GM18868 (cell line): ENCODE measurements around the gene ADAMTS9.
A peak's percentile ranks its signal among the peaks of the same experiment; 100 is the strongest.

Source experiments
- ATAC-seq: cut with Tn5 transposase; IDR thresholded peaks from one replicate; pipeline ENCODE4 v1.9.1; 2021; ENCODE audit warnings: mild to moderate bottlenecking, moderate library complexity; ENCODE audit not compliant: unreplicated experiment

The ADAMTS9 gene

DNA sequence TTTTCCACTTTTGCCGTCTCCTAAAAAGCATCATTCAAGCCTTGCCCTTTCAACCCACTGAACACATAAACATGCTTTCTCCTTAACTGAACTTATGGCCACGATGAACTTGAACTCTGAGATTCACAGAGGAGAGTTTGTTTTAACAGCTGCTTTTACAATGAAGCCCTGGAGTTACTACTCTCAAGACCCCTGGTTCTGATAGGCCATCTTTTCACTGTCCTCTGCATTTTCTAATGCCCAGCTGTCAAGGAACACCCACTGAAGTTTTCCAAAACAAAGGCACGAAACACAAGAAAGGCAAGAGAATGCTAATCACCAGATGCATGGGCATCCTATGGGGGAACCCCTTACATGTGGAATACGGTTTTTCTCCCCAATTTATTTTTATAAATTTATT lies 100.8 kb downstream of the ADAMTS9 start:
- ATAC-seq: no peak

DNA sequence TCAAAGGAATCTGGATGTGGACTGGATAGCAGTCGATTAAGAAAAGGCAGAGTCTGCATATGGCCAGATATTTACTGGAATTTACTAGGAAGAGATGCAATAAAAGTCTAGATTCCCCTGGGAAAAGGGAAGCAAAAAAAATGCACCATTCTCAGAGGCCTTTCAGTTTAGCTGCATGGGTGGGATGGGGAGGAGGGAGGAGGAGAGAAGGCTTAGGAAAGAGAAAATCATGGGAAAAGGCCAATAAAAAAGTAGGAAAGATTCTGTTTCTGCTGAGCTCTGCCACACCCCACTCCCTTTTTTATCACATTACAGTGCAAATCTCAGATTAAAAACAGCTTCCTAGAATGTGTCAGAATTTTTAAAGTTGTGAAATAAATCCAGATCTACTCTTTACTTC lies 103.6 kb downstream of the ADAMTS9 start:
- no peak for ATAC-seq

DNA sequence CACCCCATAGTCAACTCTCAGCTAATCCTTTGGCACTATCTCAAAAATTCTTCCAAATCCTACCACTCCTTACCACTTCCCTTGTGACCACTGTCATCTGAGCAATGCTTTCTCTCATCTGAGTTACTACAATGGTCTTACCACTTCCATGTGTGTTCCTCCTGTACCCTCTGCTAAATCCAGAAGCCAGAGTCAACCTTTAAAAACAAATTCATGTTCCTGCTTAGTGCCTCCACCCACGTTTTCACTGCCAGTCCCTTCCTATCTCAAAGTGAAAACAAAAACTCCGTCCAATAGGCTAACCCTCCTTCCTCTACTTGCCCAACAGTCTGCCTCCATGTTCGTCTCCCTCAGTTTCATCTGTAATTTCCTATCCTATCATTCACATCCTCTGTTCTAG lies 109.0 kb downstream of the ADAMTS9 start:
- ATAC-seq: no peak

DNA sequence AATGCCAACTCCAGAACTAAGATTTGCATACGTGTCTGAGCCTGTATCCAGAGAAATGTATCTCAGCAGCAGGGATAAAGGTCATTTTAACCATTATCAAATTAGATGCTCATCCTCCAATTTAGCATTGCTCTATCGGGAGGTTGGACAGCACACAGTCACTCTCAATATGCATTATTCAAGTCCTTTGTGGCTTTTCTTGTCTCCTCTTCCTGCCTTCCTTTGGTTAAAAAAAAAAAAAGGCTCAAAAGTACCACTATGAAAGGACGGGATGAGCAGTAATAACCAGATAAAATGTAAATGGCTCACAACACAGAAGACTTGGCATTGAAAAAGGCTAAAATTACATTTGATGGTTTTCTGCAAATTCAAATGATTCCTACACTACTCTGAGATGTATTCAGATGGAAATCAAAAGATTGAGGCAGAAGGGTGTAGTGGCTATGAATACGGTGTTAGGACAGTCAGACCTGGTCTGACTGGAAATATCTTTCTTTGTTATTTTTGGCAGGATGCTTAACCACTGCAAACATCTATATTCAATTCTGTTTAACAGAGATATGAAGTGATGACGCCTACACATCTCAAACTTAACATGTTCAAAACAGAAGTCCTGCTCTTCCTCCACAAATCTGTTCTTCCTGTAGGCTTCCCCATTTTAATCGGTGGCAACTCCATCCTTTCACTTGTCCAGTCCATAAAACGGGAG lies 109.6 kb downstream of the ADAMTS9 start:
- no peak for ATAC-seq

DNA sequence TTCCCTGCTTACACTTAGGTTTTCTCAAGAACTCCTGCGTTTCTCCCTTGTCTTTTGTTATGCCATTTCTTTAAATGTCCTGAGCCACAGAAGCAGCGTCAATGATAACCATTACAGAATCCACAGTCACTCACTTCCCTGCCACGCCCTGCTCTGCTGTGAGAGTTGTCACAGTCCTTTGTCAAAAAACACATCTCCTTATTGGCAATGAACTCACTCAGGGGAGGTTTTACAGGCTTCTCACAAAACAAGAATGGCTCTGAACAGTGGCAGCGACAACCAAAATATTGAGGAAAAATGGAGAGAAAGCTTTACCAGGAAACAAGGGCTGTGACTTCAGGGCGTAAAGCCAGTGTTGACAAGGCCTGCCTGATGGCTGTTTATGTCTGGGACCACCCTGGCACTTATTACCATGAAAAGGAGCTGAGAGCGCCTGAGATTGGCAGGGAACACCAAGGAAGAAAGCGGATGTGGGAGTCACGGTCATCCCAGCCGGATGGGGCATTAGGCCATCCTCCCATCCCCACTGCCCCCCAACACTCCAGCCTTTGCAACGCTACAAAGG lies 111.5 kb downstream of the ADAMTS9 start:
- no peak for ATAC-seq

DNA sequence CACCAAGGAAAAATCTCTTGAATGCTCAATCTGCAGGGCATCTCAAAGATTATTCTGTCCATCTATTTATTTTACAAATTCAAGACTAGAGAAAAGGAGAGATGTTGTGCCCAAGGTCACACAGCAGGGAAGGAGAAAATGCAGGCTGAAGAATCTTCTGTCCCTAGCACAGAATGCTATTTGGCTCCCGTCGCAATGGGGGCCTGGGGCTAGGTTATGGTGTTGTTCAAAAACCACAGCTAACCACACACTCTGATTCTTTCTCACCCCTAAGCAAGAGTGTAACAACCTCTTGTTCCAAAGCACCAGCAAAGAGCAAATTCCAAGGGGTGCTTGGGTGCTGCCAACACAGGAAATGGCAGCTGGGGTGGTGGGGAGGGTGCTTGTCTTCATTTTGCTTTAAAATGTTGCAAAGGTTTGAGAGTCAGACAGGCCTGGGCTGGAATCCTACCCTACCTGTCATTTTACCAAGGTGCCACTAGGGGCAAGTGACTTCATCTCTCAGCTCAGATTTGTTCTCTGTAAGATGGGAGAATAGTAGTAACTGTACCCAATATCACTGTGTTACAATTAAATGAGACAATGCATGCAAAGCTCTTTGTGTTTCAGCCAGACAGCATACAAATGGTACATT lies 112.5 kb downstream of the ADAMTS9 start:
- peak; percentile 94 for ATAC-seq

DNA sequence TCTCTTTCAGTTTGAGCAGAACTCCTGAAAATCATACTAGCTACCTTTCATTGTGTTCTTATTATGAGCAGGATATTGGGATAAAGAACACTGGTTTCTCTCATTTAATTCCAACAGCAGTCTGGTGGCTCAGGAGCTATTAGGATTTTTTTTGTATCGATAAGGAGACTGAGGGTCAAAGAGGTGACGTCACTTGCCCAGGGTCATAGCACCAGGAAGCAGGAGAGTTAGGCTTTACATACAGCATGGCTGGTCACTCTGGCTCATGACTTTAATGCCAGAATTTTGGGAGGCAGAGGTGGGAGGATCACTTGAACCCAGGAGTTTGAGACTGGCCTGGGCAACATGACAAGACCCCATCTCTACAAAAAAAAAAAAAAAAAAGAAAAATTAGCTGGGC lies 113.6 kb downstream of the ADAMTS9 start:
- no peak for ATAC-seq

DNA sequence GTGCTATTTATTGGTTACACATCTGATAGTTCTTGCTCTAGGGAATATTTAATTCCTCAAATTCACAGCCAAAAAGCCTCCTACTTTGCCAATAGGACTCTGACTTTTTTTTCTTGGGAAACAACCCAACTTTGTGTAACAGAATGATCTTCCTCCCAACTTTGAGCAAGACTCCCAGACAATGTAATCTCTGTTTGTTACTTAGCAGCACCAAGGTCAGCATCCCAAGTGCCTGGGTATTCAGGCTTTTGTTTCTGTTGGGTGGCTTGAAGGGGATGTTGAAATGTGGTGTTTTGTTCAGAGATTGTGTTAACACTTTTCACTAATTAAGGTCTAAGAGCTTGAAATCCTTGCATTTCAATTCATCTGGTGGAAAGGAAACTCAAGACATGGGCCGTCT lies 115.8 kb downstream of the ADAMTS9 start:
- no peak for ATAC-seq

DNA sequence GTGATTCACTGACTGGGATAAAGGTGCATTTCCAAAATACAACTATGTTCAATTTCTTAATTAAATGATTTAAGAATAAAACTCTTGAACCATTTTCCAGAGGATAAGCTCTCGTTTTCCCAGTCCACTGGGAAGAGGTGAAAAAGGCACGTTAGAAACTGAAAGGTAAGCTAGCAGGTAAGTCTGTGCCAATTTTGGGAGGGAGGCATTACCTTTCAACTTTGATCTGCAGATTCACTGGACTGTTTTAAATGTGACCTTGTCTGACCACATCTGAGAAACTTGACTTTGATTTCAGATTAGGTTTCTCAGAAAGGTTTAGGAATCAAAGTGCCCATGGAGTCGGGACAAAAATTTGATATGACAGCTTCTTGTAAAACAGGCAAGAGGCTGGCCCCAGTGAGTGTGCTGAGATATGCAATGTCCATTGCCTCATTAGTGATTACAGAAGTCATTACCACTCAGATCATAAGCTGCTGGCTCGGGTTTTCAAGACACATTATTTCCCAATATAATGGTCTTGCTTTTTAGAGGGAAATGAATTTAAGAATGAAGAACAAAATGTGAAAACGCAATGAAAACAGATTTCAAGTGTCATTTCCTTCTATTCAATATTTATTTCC lies 118.8 kb downstream of the ADAMTS9 start:
- ATAC-seq: no peak

DNA sequence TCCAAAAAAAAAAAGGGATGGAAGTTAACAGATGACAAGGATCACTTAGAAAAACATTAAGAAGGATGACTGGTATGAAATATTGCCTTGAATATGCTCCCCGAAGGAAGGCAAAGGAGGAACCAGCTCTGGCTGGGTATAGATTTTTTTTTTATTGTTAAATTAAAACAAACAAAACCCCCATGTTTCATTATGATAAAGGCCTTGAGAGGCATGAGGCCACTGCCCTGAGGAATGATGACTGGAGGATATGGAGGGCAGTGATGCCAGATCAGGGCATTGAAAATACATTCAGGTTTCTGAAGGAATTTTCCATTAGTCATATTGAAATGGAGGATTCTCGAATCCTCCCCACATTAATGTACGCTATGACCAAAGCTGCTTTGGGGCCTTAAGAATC lies 120.9 kb downstream of the ADAMTS9 start:
- ATAC-seq: no peak

DNA sequence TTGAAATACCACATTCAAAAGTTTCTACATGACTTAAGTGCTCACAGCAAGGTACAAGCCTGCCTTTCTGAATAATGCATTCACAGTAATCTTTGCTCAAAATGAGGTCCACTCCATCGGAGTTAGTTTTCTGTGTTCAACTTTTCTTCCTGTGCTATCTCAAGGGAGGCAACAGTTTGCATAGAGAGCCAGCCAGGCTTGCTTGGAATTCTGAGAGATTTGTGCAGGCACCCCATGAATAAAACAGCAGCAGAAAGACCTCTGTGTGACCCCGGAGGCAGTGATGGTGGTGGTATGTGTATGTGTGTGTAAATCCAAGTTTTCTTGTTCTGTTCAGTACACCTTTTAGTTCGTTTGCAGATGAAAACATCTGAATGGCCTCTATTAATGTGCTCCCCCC lies 124.0 kb downstream of the ADAMTS9 start:
- ATAC-seq: no peak

DNA sequence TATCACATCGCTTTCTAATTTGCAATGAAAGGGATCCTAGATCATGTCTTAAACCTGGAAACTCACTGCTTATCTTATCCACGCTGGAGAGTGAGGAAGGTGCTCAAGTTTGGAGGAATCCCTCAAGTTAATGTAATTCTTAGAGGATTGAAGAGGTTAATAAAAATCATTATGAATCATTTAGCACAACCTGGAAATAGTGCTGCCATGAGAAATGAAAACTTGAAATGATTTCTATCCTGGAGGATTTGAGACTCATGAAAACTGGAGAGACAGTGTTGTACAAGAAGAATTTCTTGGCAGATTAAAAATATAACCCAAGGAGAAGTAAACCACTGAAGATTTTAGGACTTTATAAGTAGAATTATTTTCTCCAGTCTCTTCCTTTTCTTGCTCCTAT lies 125.9 kb downstream of the ADAMTS9 start:
- ATAC-seq: no peak

DNA sequence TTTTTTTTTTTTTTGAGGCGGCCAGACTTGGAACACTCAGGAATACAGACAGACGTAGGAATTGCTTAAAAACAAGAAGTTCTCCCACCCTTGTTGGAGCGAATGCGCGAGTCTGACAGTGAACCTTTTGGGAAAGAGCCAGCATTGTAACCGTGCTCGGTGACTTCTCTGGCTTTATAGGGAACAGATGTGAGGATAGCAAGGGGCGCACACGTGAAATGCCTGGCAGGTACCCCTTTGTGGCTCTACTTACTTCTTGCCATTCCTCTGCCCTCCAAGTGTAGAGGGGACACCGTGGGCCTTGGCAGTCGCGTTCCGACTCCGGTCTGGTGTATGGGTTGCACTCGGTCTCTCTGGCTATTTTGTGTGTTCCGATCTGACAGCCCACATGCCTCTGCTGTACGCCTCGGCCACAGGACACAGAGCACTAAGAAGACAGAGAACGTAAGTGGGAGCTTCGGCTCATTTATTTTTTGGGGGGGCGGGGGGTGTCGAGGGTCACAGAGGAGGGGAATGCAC lies 126.4 kb downstream of the ADAMTS9 start:
- no peak for ATAC-seq

DNA sequence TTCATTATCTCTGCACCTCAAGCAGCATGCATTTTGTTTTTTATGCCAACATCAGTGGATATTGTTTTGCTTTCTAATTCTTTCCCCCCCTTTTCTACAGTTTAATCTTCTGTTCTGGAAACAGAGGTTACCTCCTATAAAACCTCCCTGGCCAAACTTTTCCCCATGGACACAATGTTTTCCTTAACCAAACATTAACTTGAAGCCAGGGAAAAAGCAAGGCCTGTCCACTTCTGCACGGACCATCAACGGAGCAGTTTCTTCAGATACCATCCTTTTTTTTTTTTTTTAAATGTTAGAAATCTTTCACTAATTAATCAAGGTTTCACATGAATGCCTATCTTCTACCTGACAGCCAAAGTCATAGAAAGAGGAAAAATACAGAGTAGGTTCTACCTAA lies 127.0 kb downstream of the ADAMTS9 start:
- no peak for ATAC-seq

DNA sequence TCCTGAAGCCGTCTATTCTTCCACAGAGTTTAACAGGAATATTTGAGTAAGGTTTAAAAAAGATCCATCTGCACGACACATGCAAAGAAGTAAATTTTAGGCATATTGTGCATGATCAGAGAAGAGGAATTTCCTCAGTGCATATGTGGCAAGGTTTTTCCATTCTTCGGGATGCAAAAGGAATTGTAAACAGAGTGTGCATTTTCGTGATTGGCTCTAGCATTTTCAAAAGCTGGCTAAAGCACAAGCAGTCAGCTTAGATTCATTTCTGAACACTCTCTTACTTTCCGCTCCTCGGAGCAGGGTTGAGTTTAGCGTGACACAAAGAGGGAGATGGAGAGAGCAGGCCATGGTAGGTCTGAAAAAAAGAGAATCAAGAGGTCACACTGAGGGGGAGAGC lies 128.2 kb downstream of the ADAMTS9 start:
- no peak for ATAC-seq

DNA sequence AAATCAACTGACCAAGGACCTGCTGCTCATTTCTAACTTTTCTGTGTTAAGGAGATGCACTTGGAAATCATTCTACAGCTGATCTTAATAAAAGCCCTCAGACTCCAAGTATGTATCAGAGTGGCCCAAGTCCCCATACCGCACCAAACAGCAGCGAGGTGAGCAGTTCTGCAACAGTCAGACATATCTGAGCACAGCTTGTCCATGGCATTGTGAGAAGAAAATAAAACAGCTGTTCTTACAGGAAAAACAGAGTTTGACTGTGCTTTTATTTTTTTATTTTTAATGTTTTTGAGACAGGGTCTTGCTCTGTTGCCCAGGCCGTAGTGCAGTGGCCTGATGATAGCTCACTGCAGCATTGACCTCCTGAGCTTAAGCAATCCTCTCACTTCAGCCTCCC lies 131.8 kb downstream of the ADAMTS9 start:
- ATAC-seq: no peak

DNA sequence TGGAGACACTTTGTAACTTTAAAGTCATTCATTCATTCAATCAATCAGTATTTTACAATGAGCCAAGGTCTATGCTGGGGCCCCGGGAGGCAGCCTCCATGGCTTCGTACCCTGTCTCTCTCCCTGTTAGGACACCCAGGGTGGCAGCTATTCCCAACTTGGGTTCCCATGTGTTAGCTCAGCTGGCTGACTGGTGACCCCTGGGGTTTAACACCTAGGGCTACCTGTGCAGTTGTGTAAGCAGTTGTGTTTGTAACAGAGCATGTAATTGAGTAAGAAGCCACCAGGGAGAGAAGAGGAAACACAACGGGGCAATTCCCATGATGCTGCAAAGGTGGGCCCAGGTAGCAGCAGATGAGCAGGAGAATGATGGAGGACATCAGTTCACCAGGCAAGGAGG lies 132.4 kb downstream of the ADAMTS9 start:
- ATAC-seq: no peak

DNA sequence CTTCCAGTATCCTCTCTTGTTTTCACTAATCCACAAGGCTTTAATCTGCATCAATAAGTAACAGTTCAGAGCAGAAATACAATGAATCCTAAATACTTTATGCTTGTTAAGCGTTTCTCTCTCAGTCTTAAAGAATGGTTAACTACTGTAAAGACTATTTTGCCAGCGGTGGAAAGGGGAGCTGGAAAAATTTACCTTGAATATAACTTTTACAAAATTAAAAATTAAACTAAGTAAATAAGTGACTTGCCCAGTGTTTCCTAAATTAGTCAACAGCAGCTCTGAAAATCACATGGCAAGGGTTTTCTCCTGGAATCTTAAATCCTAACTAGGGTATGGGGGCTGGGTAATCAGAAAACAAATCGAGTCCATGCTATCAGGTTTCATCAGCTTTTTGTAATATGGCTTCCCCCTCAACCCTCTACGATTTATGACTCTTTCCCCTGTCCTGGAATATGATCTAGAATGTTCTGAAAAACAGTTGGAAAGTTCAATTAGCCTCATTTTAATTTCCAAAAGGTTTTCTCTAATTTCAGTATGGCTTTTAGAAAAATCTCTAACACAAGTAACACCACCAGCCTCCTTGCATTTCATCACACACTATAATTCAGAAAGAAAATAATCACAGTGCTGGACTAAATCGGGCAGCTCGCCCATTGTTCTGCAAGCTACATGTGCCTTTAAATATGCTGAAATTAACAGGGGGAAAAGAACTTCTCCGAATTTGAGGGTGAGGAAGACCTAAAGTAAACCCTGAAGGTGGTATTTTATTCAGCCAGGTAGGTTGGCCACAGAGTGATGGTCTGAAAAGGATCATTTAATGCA lies 133.5 kb downstream of the ADAMTS9 start:
- ATAC-seq: no peak

DNA sequence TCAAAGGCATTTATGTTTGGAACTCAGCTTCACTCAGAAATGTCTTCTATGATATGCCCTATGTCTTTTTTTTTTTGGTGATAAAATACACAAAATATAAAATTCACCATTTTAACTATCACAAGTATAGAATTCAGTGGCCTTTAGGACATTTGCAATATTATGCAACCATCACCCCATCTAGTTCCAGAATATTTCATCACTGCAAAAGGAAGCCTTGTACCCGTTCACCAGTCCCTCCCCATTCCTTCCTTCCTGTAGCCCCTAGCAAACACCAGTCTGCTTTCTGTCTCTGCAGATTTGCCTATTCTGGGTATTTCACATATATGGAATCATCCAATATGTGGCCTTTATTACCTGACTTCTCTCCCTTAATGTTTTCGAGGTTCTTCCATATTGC lies 134.8 kb downstream of the ADAMTS9 start:
- no peak for ATAC-seq

DNA sequence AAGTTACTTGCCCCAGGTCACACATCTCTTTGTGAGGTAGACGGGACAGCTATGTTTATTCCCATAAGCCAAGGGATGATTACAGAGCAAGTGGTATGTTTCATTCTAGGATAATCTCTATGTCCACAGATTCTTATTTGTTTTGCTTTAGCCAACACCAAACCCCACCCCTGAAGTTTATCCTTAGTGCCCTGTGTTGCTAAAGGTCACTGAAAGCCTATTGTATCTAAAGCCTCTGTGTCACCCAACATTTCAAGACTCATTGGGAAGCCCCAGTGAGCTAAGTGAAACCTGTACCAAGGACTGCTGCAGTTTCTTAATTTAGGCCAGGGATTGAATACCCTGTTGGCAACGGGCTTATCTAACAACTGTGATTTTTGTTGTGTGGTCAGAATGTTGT lies 135.6 kb downstream of the ADAMTS9 start:
- ATAC-seq: peak; percentile 61

DNA sequence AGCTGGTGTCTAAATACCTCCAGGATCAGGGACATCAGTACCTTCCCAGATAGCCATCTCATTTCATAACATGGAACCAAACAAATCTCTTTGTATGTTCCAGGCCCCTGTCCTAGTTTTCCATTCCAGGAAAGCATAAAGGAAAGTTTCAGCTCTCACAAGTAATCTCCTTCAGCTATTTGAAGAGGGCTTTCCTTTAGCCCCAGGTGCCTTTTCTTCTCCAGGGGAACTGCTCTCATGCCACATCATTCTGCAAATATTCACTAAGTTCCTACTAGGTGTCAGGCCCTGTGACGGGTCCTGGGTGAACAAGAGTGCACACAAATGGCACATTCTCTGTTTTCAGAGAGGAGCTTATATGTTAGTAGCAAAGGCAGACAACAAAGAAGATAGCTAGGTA lies 136.1 kb downstream of the ADAMTS9 start:
- peak; percentile 7 for ATAC-seq
